GM12878 (cell line): ENCODE measurements around the gene PLEKHM2. TPM values are rescaled to one million over a fixed set of nuclear protein-coding genes. Genes with fewer than 3 reads are reported as not detected.

Experiments used
- ATAC-seq: fragments of 200-7000 bp; cut with Tn5 transposase; 3 replicates; pipeline ENCODE4 v1.9.1; 2020; ENCODE audit warnings: mild to moderate bottlenecking, moderate library complexity
- BruUV-seq: library from RNA; stranded (reverse); fragments of 400-500 nt; replicated peaks from 2 replicates; lab custom pipeline; 2021; lab: Mats Ljungman, UMichigan
- CTCF ChIA-PET: fragments of 300-600 bp; sonication (Branson Sonifier 250); formaldehyde crosslinking; extraction: SDS; loops from one replicate; lab custom pipeline; 2021; ENCODE audit warnings: inconsistent platforms; lab: Yijun Ruan, JAX
- POLR2A ChIA-PET: fragments of 350-600 bp; formaldehyde crosslinking; extraction: SDS; loops from one replicate; lab custom pipeline; 2021; ENCODE audit warnings: inconsistent platforms; lab: Charles Lee
- RAD21 ChIA-PET: fragments of 300-600 bp; sonication (Branson Sonifier 250); formaldehyde crosslinking; loops from one replicate; lab custom pipeline; 2023; ENCODE audit warnings: antibody characterized with exemption; ENCODE audit not compliant: unreplicated experiment; lab: Charles Lee
- SMC1A ChIA-PET: fragments of 300-600 bp; sonication (Branson Sonifier 250); formaldehyde crosslinking; loops from one replicate; lab custom pipeline; 2023; ENCODE audit not compliant: unreplicated experiment, uncharacterized antibody; lab: Charles Lee
- DNase-seq: peaks from one replicate; pipeline ENCODE4 v3.0.0-alpha.2; 2011; ENCODE audit warnings: low read depth, low spot score
- FAIRE-seq: peaks from 3 replicates; lab custom pipeline; 2011; peaks lifted over from hg19 to GRCh38; lab: Jason Lieb, UNC
- H2AFZ ChIP-seq: 2 replicates; pipeline ENCODE4 v1.6.0; 2011; ENCODE audit warnings: low read depth, low read length, control low read depth; ENCODE audit not compliant: control insufficient read depth
- H3K27ac ChIP-seq: 2 replicates; pipeline ENCODE4 v1.5.1; 2011; ENCODE audit warnings: control low read depth; ENCODE audit not compliant: control insufficient read depth, insufficient read depth
- H3K27me3 ChIP-seq, 2 experiments: replicated peaks in 1 of 2; 2 replicates each; pipeline versions ENCODE4 v1.6.0 to v1.6.1; 2011; ENCODE audit warnings: low read length in 1 of 2; ENCODE audit not compliant: control insufficient read depth in 2 of 2, insufficient read depth in 2 of 2
- H3K36me3 ChIP-seq, 2 experiments: 2 replicates each; pipeline ENCODE4 v1.5.1; 2011; ENCODE audit warnings: low read length in 1 of 2; ENCODE audit not compliant: control insufficient read depth in 2 of 2, insufficient read depth in 2 of 2
- H3K4me1 ChIP-seq: 2 replicates; pipeline ENCODE4 v1.6.1; 2011; ENCODE audit warnings: mild to moderate bottlenecking, low read length, moderate library complexity, mixed read lengths; ENCODE audit not compliant: control insufficient read depth, insufficient read depth
- H3K4me2 ChIP-seq: 2 replicates; pipeline ENCODE4 v1.6.0; 2011; ENCODE audit warnings: control low read depth; ENCODE audit not compliant: control insufficient read depth, insufficient read depth
- H3K4me3 ChIP-seq: fragments of 200-600 bp; sonication (generic); 2 replicates; pipeline ENCODE4 v1.5.1; 2016
- H3K79me2 ChIP-seq: 2 replicates; pipeline ENCODE4 v1.6.0; 2011; ENCODE audit warnings: low read length; ENCODE audit not compliant: control insufficient read depth, insufficient read depth
- H3K9ac ChIP-seq: 2 replicates; pipeline ENCODE4 v1.8.0; 2011; ENCODE audit warnings: low read length, control low read depth, mixed read lengths; ENCODE audit not compliant: control insufficient read depth, insufficient read depth
- H3K9me3 ChIP-seq: replicated peaks from 3 replicates; pipeline ENCODE4 v1.5.1; 2011; ENCODE audit warnings: mild to moderate bottlenecking, low read length; ENCODE audit not compliant: control insufficient read depth, insufficient read depth
- H4K20me1 ChIP-seq: 2 replicates; pipeline ENCODE4 v1.6.0; 2011; ENCODE audit not compliant: control insufficient read depth, insufficient read depth
- CBX5 ChIP-seq: sonication (generic); IDR thresholded peaks from 2 replicates; pipeline ENCODE4 v1.6.1; 2016; ENCODE audit warnings: low read depth, moderate library complexity, mild to moderate bottlenecking, inconsistent platforms
- CHD1 ChIP-seq: IDR thresholded peaks from 2 replicates; pipeline ENCODE4 v1.6.1; 2012; ENCODE audit warnings: low read depth, low read length, improper control_type of control experiment
- DPF2 ChIP-seq: fragments of 450-650 bp; IDR thresholded peaks from 2 replicates; pipeline ENCODE4 v1.6.1; 2017; ENCODE audit warnings: mild to moderate bottlenecking
- HDGF ChIP-seq: fragments of 450-650 bp; IDR thresholded peaks from 2 replicates; pipeline ENCODE4 v1.6.1; 2016; ENCODE audit warnings: antibody characterized with exemption
- IKZF2 ChIP-seq, 2 experiments: fragments of 450-650 bp; IDR thresholded peaks; 2 replicates each; pipeline ENCODE4 v1.6.1; 2017; ENCODE audit warnings: mild to moderate bottlenecking in 2 of 2, moderate library complexity in 2 of 2
- IRF4 ChIP-seq: IDR thresholded peaks from 2 replicates; pipeline ENCODE4 v1.6.1; 2011; ENCODE audit warnings: low read depth, low read length
- LARP7 ChIP-seq: fragments of 450-650 bp; IDR thresholded peaks from 2 replicates; pipeline ENCODE4 v1.6.1; 2017; ENCODE audit warnings: mild to moderate bottlenecking
- NFXL1 ChIP-seq: fragments of 450-650 bp; IDR thresholded peaks from 2 replicates; pipeline ENCODE4 v1.6.1; 2017; ENCODE audit warnings: antibody characterized with exemption, mild to moderate bottlenecking, borderline replicate concordance
- NR2C1 ChIP-seq: fragments of 450-650 bp; IDR thresholded peaks from 2 replicates; pipeline ENCODE4 v1.6.1; 2017; ENCODE audit warnings: antibody characterized with exemption, mild to moderate bottlenecking, moderate library complexity
- NR2C2 ChIP-seq: IDR thresholded peaks from 2 replicates; pipeline ENCODE4 v1.6.1; 2011; ENCODE audit warnings: borderline replicate concordance, low read depth; ENCODE audit not compliant: control insufficient read depth, insufficient read length
- NR2F1 ChIP-seq: fragments of 450-650 bp; conservative IDR thresholded peaks from 2 replicates; pipeline ENCODE4 v1.6.1; 2017; ENCODE audit warnings: mild to moderate bottlenecking
- PML ChIP-seq: IDR thresholded peaks from 2 replicates; pipeline ENCODE4 v1.6.1; 2012; ENCODE audit warnings: low read length, inconsistent platforms
- RBBP5 ChIP-seq: fragments of 200-600 bp; sonication (generic); conservative IDR thresholded peaks from 2 replicates; pipeline ENCODE4 v1.6.1; 2016
- RELA ChIP-seq: fragments of 450-650 bp; IDR thresholded peaks from 2 replicates; pipeline ENCODE4 v1.8.0; 2014; ENCODE audit warnings: borderline replicate concordance; ENCODE audit not compliant: partially characterized antibody
- SUZ12 ChIP-seq: fragments of 200-600 bp; sonication (generic); IDR thresholded peaks from one replicate; pipeline ENCODE4 v1.6.1; 2018; ENCODE audit warnings: antibody characterized with exemption, mild to moderate bottlenecking; ENCODE audit not compliant: unreplicated experiment
- WGBS: methylation state at CpG from one replicate; pipeline ENCODE4 v1.1.6; 2016; ENCODE audit warnings: low lambda C conversion rate; ENCODE audit not compliant: insufficient replicate concordance, insufficient coverage; ENCODE audit errors: missing lambda C conversion rate; 5-methylcytosine and 5-hydroxymethylcytosine counted together
- in situ Hi-C: fragments of 300-500 bp; cut with MboI; formaldehyde crosslinking; loops from 9 replicates; pipeline ENCODE4 v1.14.3; 2018; ENCODE audit warnings: mixed read lengths
- intact Hi-C: fragments of 100-400 bp; cut with micrococcal nuclease; formaldehyde crosslinking; loops from one replicate; pipeline ENCODE4 v1.14.2; 2022; ENCODE audit not compliant: unreplicated experiment
- polyA plus RNA-seq, 11 experiments: library from polyadenylated mRNA; depleted of rRNA in 4 of 11; unstranded in 6 of 11; stranded (reverse) in 5 of 11; fragments of >200 nt; fragmentation: Nextera tagmentation in 4 of 11; fragmentation: Illumina TruSeq in 1 of 11; extraction: Ambion mirVana in 4 of 11; extraction: Trizol in 1 of 11; gene quantifications; 1 replicate in 1 of 11; 2 replicates in 10 of 11; pipeline versions ENCODE4 v1.2.1 to v1.2.3, GENCODE V29; 2011 to 2016; ENCODE audit warnings: inconsistent platforms in 2 of 11, missing spikeins in 2 of 11, low read depth in 1 of 11
- total RNA-seq, 4 experiments: library from RNA; depleted of rRNA in 3 of 4; stranded (reverse); fragments of >200 nt in 3 of 4; fragmentation: Illumina TruSeq in 1 of 4; extraction: Trizol in 1 of 4; gene quantifications; 2 replicates each; pipeline versions ENCODE4 v1.2.1 to v1.2.3, GENCODE V29; 2013 to 2021
- TF ChIP-seq, protein P1 (sequence below): fragments of 450-650 bp; IDR thresholded peaks from 2 replicates; pipeline ENCODE4 v1.6.1; 2016; ENCODE audit warnings: mild to moderate bottlenecking
- TF ChIP-seq, protein P2 (sequence below): IDR thresholded peaks from 2 replicates; pipeline ENCODE4 v1.6.1; 2012; ENCODE audit warnings: low read depth, low read length, improper control_type of control experiment
- TF ChIP-seq, protein P3 (sequence below): fragments of 450-650 bp; IDR thresholded peaks from 2 replicates; pipeline ENCODE4 v1.6.1; 2014; ENCODE audit warnings: mild to moderate bottlenecking

Gene PLEKHM2
- total and polyA plus RNA-seq, 10 of the 15 experiments (the other 5 are each of a cell fraction or from before 2014, with no cell fraction given): 0.37 to 55.2 (median 19.3) TPM

DNA sequence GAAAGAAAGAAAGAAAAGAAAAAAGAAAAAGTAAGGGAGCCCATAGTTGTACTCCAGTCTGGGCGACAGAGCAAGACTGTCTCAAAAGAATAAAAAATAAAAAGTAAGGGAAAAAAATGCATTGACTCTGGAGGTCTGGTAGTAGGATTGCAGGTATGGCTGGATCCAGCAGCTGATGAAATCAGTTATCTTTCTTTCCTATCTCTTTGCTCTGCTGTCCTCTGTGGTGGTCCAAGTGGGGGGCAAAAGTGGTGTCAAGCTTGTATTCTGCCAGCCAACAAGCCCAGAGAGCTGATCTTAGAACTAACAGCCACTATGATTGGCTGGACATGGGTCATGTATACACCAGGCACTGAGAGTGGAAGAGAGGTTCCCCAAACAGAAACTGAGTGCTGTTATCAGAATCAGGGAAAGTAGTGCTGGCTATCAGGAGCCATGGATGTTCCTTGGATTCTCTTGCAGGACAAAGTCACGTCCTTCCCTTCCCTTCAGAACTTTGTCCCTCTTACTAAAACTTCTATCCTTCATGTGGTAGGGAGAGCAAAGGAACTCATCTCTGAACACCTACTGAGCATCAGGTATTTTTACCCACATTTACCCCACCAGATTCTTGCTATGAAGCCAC is 71.0 kb downstream of the PLEKHM2 start:
- Histone ChIP-seq H4K20me1 (no peaks in the 10 kb centered on the region), H3K9ac (no peak overlapping the region), H2AFZ (no peak overlapping the region), H3K4me2 (no peak overlapping the region)
- no peak for ATAC-seq
- in situ Hi-C loops: no loop called here
- TF ChIP-seq NR2F1 (no peak), CHD1 (no peak), NR2C1 (no peak), NR2C2 (no peak), RBBP5 (no peak), IKZF2 (IDR thresholded peaks at IDR 0.05) (no peak), RELA (no peak), IRF4 (no peak), LARP7 (no peak), PML (no peak), CBX5 (no peak), DPF2 (no peak), NFXL1 (no peak), HDGF (no peak), SUZ12 (no peak)
- TF ChIP-seq, protein P1, sequence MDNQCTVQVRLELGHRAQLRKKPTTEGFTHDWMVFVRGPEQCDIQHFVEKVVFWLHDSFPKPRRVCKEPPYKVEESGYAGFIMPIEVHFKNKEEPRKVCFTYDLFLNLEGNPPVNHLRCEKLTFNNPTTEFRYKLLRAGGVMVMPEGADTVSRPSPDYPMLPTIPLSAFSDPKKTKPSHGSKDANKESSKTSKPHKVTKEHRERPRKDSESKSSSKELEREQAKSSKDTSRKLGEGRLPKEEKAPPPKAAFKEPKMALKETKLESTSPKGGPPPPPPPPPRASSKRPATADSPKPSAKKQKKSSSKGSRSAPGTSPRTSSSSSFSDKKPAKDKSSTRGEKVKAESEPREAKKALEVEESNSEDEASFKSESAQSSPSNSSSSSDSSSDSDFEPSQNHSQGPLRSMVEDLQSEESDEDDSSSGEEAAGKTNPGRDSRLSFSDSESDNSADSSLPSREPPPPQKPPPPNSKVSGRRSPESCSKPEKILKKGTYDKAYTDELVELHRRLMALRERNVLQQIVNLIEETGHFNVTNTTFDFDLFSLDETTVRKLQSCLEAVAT: no peak
- TF ChIP-seq, protein P2, sequence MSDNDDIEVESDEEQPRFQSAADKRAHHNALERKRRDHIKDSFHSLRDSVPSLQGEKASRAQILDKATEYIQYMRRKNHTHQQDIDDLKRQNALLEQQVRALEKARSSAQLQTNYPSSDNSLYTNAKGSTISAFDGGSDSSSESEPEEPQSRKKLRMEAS: no peak
- TF ChIP-seq, protein P3, sequence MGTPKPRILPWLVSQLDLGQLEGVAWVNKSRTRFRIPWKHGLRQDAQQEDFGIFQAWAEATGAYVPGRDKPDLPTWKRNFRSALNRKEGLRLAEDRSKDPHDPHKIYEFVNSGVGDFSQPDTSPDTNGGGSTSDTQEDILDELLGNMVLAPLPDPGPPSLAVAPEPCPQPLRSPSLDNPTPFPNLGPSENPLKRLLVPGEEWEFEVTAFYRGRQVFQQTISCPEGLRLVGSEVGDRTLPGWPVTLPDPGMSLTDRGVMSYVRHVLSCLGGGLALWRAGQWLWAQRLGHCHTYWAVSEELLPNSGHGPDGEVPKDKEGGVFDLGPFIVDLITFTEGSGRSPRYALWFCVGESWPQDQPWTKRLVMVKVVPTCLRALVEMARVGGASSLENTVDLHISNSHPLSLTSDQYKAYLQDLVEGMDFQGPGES: no peak
- TF ChIP-seq, all 136 proteins: peak for 0
- Histone ChIP-seq H3K79me2 (no peaks in the 10 kb centered on the region), H3K36me3 (no peaks in the 10 kb centered on the region), H3K9me3 (no peaks in the 10 kb centered on the region), H3K27ac (no peak overlapping the region), H3K27me3 (peaks cover 8 to 22% of the 10 kb centered on the region in 2 experiments; a peak in 3 of 4 replicates), H3K4me1 (no peaks in the 10 kb centered on the region), H3K4me3 (no peak overlapping the region)
- no TSS peak for BruUV-seq
- FAIRE-seq (no peak), DNase-seq (no peak)
- POLR2A ChIA-PET: interaction anchor here (0.6 kb wide), 1 partner anchor 200 kb away, joined by 6 read pairs; no protein-coding TSS in a partner anchor
- CTCF ChIA-PET: no interaction called here
- SMC1A ChIA-PET: no interaction called here
- RAD21 ChIA-PET: no interaction called here
- intact Hi-C loops: no loop called here
- WGBS: 0% methylated on average over 2 of the region's 2 CpGs
